Chondrocyte (in vitro differentiated cells): ENCODE measurements around the gene FNDC3A. TPM values are rescaled to one million over a fixed set of nuclear protein-coding genes. Genes with fewer than 3 reads are reported as not detected.

ENCODE experiments used
- DNase-seq: peaks from one replicate; pipeline ENCODE4 v3.0.0; 2021; ENCODE audit warnings: mixed read lengths, low spot score
- H3K27ac Mint-ChIP-seq: one replicate; pipeline ENCODE4 v1.8.0; 2021; ENCODE audit warnings: mild to moderate bottlenecking, moderate library complexity, mixed read lengths; ENCODE audit not compliant: unreplicated experiment
- H3K27me3 Mint-ChIP-seq: 2 replicates; pipeline ENCODE4 v1.8.0; 2021; ENCODE audit warnings: low read depth, mixed read lengths
- H3K36me3 Mint-ChIP-seq: 2 replicates; pipeline ENCODE4 v1.8.0; 2021; ENCODE audit warnings: low read depth, mixed read lengths
- H3K4me1 Mint-ChIP-seq: 2 replicates; pipeline ENCODE4 v1.8.0; 2021; ENCODE audit warnings: low read depth, mild to moderate bottlenecking, mixed read lengths
- H3K4me3 Mint-ChIP-seq: one replicate; pipeline ENCODE4 v1.8.0; 2021; ENCODE audit warnings: mild to moderate bottlenecking, moderate library complexity, mixed read lengths; ENCODE audit not compliant: unreplicated experiment
- H3K9me3 Mint-ChIP-seq: 2 replicates; pipeline ENCODE4 v1.8.0; 2021; ENCODE audit warnings: low read depth, mixed read lengths
- CTCF ChIP-seq: fragments of 200-600 bp; sonication (generic); IDR thresholded peaks from 2 replicates; pipeline ENCODE4 v1.5.0; 2021; ENCODE audit warnings: antibody characterized with exemption, mild to moderate bottlenecking, moderate library complexity
- total RNA-seq: library from RNA; stranded (reverse); gene quantifications from 3 replicates; pipeline ENCODE4 v1.2.1, GENCODE V29; 2021

The FNDC3A gene
- total RNA-seq, 1 donor from 2014 or later, result 34.3 TPM

GRCh38 chr13:48962281-48962680 lies 13.4 kb upstream of the FNDC3A start:
- H3K4me1 Mint-ChIP-seq, result no peaks in the 10 kb centered on the region
- DNase-seq, result no peak
- H3K27ac Mint-ChIP-seq, result no peak overlapping the region
- H3K4me3 Mint-ChIP-seq, result no peak overlapping the region
- no peaks in the 10 kb centered on the region for H3K36me3 Mint-ChIP-seq
- no peaks in the 10 kb centered on the region for H3K27me3 Mint-ChIP-seq
- no peaks in the 10 kb centered on the region for H3K9me3 Mint-ChIP-seq
- TF ChIP-seq CTCF, result no peak

GRCh38 chr13:48965736-48966135 lies 10.0 kb upstream of the FNDC3A start:
- Mint-ChIP-seq H3K27ac (no peak overlapping the region), H3K4me1 (no peaks in the 10 kb centered on the region), H3K27me3 (no peaks in the 10 kb centered on the region), H3K4me3 (no peak overlapping the region), H3K36me3 (no peaks in the 10 kb centered on the region), H3K9me3 (no peaks in the 10 kb centered on the region)
- no peak for TF ChIP-seq CTCF
- no peak for DNase-seq

- no peak overlapping the region for H3K27ac Mint-ChIP-seq
- H3K36me3 Mint-ChIP-seq, result peaks cover 7% of the 10 kb centered on the region
- peaks cover 4% of the 10 kb centered on the region for H3K4me1 Mint-ChIP-seq
- H3K9me3 Mint-ChIP-seq, result peaks cover 13% of the 10 kb centered on the region
- no peaks in the 10 kb centered on the region for H3K27me3 Mint-ChIP-seq
- DNase-seq, result no peak
- no peak overlapping the region for H3K4me3 Mint-ChIP-seq
- no peak for TF ChIP-seq CTCF
These were observed 6.0 kb upstream of the FNDC3A start for GRCh38 chr13:48969685-48970084.

- H3K36me3 Mint-ChIP-seq, result peaks cover 7% of the 10 kb centered on the region
- no peak overlapping the region for H3K4me3 Mint-ChIP-seq
- DNase-seq, result no peak
- no peaks in the 10 kb centered on the region for H3K27me3 Mint-ChIP-seq
- H3K27ac Mint-ChIP-seq, result no peak overlapping the region
- peaks cover 13% of the 10 kb centered on the region for H3K9me3 Mint-ChIP-seq
- no peak for TF ChIP-seq CTCF
- H3K4me1 Mint-ChIP-seq, result peaks cover 31% of the 10 kb centered on the region
These were observed 1.8 kb upstream of the FNDC3A start for GRCh38 chr13:48973845-48974431.

- Mint-ChIP-seq H3K9me3 (peaks cover 13% of the 10 kb centered on the region), H3K4me1 (peaks cover 42% of the 10 kb centered on the region), H3K36me3 (peaks cover 7% of the 10 kb centered on the region), H3K27me3 (no peaks in the 10 kb centered on the region), H3K4me3 (peak overlapping the region; percentile 85), H3K27ac (peak overlapping the region; percentile 97)
- no peak for DNase-seq
- TF ChIP-seq CTCF, result peak; percentile 33
These were observed 434 bp upstream of the FNDC3A start for GRCh38 chr13:48975101-48975855.
